GM12864 (cell line): ENCODE results near the gene ABCA3.

Experiments used
- DNase-seq: peaks from one replicate; pipeline ENCODE4 v3.0.0-alpha.2; 2011; ENCODE audit warnings: low read depth
- H3K4me3 ChIP-seq: 2 replicates; pipeline ENCODE4 v1.5.1; 2011; ENCODE audit warnings: mild to moderate bottlenecking, low read depth, low read length, control low read depth
- TF ChIP-seq, protein P1 (sequence below): IDR thresholded peaks from 2 replicates; pipeline ENCODE4 v1.5.1; 2011; ENCODE audit warnings: low read depth, mild to moderate bottlenecking, moderate library complexity, low read length, control low read depth, inconsistent platforms; ENCODE audit errors: missing control alignments

The ABCA3 gene

DNA sequence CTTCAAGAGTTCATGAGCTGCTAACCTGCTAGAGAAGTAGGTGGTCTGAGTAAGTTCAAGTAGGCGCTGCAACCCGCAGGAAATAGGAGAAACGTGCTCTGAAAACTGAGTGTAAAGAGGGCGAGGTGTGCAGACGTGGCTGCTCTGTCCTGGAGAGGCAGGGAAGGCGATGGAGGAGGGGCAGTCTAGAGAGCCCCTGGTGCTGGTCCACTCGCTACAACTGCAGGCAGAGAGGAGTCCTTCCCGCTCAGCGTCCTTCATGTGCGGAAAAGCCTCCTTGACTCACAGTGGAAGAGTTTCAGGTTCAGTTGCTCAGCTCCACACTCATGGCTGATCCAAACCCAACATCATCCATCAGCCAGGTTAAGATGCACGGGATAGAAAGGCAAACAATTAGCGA is 12.1 kb downstream of the ABCA3 start:
- no peak for DNase-seq
- TF ChIP-seq, protein P1, sequence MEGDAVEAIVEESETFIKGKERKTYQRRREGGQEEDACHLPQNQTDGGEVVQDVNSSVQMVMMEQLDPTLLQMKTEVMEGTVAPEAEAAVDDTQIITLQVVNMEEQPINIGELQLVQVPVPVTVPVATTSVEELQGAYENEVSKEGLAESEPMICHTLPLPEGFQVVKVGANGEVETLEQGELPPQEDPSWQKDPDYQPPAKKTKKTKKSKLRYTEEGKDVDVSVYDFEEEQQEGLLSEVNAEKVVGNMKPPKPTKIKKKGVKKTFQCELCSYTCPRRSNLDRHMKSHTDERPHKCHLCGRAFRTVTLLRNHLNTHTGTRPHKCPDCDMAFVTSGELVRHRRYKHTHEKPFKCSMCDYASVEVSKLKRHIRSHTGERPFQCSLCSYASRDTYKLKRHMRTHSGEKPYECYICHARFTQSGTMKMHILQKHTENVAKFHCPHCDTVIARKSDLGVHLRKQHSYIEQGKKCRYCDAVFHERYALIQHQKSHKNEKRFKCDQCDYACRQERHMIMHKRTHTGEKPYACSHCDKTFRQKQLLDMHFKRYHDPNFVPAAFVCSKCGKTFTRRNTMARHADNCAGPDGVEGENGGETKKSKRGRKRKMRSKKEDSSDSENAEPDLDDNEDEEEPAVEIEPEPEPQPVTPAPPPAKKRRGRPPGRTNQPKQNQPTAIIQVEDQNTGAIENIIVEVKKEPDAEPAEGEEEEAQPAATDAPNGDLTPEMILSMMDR = no peak

DNA sequence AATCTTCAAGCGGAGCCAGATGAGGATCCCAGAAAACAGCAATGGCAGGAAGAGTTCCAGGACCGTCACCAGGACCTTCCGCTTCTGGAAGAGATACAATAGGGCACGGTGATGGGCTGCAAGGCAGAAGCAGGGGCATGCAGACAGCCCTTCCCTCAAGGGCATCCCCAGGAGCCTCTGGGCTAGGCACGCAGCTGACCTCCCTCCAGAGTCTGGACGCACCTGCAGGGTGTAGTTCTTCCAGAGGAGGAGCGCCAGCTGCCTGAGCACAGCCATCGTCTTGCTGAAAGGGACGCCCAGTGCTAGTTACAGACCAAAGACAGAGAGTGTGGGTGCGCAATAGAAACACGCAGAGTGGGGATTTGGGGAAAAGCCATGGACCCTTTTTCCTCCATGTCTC is 14.3 kb downstream of the ABCA3 start:
- no peak overlapping the region for H3K4me3 ChIP-seq
- TF ChIP-seq, protein P1 = no peak
- no peak for DNase-seq

More for the DNA sequence above, 12.1 kb downstream of the ABCA3 start:
- H3K4me3 ChIP-seq = no peak overlapping the region

DNA sequence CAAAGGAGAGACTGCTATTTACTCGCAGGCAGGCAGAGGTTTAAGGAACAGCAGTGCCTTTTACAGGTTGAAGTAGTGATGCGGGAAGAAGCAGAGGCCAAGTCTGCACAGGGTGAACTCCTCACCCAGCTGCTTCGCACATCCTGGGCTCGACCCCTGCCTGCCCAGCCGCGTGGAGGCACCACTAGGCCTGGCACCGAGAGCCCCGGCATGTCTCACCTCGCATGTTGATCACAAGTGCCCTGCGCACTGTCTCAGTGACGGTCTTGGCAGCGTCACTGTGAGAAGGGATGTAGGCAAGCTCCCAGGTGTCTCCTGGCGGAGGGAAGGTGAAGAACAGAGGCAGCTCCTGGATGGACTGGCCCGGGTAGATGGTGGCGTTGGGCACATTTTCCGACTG is 14.7 kb downstream of the ABCA3 start:
- H3K4me3 ChIP-seq = no peak overlapping the region
- no peak for DNase-seq
- TF ChIP-seq, protein P1 = no peak

DNA sequence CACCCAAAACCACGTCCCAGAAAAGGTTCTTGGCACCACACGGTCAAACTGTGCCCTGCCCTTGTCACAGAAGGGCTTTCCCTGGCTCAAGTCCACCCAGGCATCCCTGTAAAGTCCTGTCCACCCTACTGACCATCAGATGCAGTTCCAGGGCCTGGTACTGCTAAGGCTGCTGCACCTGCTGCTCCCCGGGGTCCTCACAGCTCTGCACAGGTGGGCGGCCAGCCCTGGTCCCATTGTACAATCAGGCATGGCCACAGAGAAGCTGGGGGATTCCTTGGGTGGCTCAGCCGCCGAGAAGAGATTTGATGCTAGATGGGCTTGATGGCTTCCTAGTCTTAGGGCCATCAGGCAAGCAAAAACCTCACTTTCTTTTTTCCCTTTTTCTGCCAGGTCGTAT is 15.3 kb downstream of the ABCA3 start:
- H3K4me3 ChIP-seq = no peak overlapping the region
- TF ChIP-seq, protein P1 = no peak
- DNase-seq = no peak

DNA sequence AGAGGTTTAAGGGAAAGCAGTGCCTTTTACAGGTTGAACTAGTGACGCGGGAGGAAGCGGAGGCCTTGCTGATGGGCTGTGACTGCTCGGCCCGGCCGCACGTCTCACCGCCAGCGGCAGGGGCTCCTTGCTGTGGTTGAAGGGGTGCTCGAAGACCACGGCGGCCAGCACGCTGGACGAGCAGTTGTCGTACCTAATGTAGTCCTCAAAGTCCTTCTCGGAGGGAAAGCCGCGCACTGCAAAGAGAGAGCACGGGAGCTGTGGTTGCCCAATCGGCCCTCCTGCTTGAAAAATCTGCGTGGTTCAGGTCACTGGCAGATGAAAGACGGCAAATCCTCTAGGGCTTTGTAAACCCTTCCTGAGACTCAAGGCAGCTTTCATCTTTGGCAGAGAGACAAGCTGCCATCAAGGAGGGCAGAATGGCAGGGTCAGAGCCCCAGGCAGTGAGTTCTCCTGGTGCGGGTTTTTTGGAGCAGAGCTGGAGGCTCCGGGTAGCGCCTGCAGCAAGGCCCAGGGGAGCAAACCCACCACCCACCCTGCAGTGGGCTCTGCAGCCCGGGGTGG is 16.1 kb downstream of the ABCA3 start:
- H3K4me3 ChIP-seq = no peak overlapping the region
- DNase-seq = no peak
- TF ChIP-seq, protein P1 = no peak

DNA sequence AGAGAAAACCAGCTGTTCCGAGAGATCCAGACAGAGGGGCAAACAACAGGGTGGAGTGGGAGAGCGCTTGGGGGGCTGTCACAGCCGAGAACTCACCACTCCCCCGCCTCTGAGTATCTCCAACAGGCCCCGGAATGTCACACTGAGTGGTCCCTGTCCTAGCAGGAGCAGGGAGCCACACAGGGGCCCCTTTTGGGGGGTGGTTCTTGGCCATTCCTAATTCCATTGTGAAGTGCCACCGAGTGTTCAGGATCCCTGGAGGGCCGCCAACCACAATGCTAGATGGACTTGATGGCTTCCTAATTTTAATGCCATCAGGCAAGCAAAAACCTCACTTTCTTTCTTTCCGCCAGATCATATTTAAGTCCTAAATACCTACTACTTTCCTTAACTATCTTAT is 16.8 kb downstream of the ABCA3 start:
- no peak overlapping the region for H3K4me3 ChIP-seq
- TF ChIP-seq, protein P1 = no peak
- no peak for DNase-seq

DNA sequence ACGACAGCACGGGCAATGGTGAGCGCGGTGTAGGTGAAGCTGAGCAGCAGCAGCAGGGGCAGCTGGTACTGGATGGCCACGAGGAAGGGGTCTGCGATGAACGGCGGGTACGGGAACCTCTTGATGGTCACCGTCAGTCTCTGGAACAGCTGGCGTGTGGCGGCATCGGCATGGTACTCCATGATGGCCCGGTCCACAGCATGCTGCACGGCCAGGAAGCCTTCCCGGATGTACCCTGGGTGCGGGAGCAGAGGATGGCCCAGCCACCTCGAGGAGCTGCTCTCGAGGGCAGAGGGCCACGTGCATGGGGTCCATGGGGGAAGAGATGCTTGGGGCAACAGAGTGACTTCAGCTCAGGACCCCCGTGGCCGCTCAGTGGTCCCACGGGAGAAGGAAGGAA is 20.9 kb downstream of the ABCA3 start:
- no peak overlapping the region for H3K4me3 ChIP-seq
- TF ChIP-seq, protein P1 = no peak
- DNase-seq = no peak
